ENCODE results near the gene PHC3.

PHC3 gene

DNA sequence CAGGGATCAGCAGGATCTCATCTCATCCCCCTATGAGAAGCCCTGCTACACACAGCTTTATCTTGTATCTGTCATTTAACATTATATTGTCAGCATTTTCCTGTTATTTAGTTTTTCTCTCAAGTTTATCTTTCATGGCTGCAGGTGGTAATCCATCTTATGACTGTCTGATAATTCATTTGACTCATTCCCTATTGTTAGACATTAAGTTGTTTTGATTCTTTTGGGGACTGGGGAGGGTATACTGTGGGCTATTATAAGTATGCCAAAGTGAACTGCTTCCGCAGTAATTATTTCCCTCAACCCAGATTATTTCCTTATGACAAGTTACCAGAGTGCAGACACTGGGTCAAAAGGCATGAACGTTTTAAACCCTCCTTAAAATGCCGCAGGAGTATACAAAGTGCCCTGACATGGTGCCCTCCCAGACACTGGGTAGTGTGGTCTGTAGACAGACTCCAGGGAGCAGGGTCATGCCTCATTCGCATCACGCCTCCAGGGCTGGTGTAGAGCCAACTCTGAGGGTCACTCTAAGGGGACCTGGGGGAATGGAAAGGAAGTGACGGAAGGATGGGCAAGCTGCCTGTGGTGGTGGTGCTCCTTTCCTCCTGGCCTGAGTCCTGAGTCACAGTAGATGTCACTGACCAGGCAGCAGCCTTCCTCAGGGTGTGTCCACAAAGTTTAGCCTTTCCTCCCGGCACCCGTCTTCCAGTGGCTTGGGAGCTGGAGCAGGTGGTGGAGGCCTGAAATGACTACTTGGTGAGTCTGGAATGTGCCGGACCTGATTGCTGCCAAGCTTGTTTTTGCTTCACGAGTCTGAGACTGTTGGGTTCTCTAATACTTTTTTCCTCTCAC is 132.2 kb downstream of the PHC3 start:
- no peak for DNase-seq
- Histone ChIP-seq H3K4me3 (ENCODE audit: low read depth, low read length) (no peak overlapping the region), H3K9me3 (ENCODE audit: severe bottlenecking) (no peaks in the 10 kb centered on the region), H3K36me3 (no peaks in the 10 kb centered on the region), H3K27ac (no peak overlapping the region), H3K27me3 (ENCODE audit: insufficient read depth, low read depth, severe bottlenecking) (no peaks in the 10 kb centered on the region)
- TF ChIP-seq, protein P1, sequence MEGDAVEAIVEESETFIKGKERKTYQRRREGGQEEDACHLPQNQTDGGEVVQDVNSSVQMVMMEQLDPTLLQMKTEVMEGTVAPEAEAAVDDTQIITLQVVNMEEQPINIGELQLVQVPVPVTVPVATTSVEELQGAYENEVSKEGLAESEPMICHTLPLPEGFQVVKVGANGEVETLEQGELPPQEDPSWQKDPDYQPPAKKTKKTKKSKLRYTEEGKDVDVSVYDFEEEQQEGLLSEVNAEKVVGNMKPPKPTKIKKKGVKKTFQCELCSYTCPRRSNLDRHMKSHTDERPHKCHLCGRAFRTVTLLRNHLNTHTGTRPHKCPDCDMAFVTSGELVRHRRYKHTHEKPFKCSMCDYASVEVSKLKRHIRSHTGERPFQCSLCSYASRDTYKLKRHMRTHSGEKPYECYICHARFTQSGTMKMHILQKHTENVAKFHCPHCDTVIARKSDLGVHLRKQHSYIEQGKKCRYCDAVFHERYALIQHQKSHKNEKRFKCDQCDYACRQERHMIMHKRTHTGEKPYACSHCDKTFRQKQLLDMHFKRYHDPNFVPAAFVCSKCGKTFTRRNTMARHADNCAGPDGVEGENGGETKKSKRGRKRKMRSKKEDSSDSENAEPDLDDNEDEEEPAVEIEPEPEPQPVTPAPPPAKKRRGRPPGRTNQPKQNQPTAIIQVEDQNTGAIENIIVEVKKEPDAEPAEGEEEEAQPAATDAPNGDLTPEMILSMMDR (IDR thresholded peaks at IDR 0.05; ENCODE audit: low read depth, low read length), result no peak

DNA sequence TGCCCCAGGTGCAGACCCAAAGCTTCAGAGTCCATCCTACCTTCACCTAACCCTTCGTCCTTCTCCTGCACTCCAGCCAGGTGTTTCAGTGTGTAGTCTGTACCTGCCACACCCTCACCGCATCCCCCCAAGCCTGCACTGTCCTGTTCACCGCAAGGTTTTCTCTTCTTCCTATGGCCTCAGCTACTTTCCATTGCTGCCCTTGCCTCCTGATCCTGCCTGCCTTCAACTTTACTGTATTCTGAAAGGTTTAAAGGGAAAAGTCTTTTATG is 134.5 kb downstream of the PHC3 start:
- H3K4me3 ChIP-seq (ENCODE audit: low read depth, low read length), result no peak overlapping the region
- H3K9me3 ChIP-seq (ENCODE audit: severe bottlenecking), result no peaks in the 10 kb centered on the region
- no peak for DNase-seq
- H3K27me3 ChIP-seq (ENCODE audit: insufficient read depth, low read depth, severe bottlenecking), result no peaks in the 10 kb centered on the region
- no peak overlapping the region for H3K27ac ChIP-seq
- TF ChIP-seq, protein P1 (IDR thresholded peaks at IDR 0.05; ENCODE audit: low read depth, low read length), result no peak
- H3K36me3 ChIP-seq, result no peaks in the 10 kb centered on the region

DNA sequence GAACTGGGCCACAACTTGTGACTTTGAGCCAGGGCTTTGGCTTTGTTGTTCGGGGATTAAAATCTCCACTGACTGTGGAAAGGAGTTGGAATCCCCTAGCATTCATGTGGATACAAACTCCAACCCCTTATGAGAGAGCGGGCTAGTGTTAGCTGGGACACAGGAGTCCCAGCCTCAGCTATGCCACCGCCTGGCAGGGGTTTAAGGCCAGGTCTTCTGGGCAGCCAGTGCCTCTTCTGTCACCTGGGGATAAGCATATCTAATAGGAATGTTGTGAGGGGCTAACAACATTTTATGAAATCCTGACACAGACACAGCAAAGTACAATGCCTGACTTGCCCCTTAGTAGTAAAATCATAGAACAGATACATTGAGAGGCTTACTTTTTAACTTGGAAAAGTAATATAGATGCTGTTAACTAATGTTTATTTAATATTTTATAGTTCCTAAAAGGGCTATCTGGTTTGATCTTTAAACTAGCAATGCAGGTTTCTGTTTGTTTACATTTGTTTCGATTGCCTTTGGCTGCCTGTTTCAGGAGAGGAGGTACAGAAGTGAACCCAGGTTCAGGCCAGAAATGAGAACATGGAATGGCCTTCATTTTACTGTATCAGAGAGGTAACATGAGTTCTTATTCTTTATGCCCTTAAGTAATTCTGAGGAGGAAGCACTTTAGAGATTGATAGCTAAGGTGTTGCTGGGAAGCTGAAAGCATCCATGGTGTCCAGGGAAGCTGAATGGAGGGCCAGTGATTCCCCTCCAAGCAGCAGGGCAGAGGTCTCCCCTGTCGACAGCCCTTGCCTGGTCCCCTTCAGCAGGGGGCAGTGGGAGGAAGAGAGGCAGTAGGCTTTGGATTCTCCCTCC is 135.0 kb downstream of the PHC3 start:
- Histone ChIP-seq H3K4me3 (ENCODE audit: low read depth, low read length) (no peak overlapping the region), H3K27me3 (ENCODE audit: insufficient read depth, low read depth, severe bottlenecking) (no peaks in the 10 kb centered on the region), H3K27ac (no peak overlapping the region), H3K9me3 (ENCODE audit: severe bottlenecking) (no peaks in the 10 kb centered on the region), H3K36me3 (no peaks in the 10 kb centered on the region)
- TF ChIP-seq, protein P1 (IDR thresholded peaks at IDR 0.05; ENCODE audit: low read depth, low read length), result no peak
- DNase-seq, result no peak

DNA sequence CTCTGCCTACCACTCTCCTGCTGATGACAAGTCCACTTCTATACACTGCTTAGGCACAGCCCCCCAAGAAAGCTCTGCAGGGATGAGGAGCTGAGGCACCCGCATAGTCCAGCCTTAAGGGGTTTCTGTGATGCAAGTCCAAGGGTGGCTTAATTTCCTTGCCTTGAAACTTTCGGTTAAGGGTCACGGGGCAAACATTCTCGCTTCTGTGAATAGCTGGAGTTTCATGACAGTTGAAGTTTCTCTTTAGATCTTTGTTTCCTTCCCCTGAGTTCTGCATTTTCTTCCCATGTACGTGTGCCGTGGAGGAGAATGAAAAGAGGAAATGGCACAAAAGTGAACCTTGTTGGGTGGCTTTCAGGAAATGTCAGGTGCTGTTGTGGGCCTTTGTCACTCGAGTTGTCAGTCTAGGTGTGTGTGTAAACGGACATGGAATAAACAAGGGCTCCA is 136.7 kb downstream of the PHC3 start:
- Histone ChIP-seq H3K27ac (no peak overlapping the region), H3K4me3 (ENCODE audit: low read depth, low read length) (no peak overlapping the region), H3K9me3 (ENCODE audit: severe bottlenecking) (no peaks in the 10 kb centered on the region), H3K36me3 (no peaks in the 10 kb centered on the region), H3K27me3 (ENCODE audit: insufficient read depth, low read depth, severe bottlenecking) (no peaks in the 10 kb centered on the region)
- TF ChIP-seq, protein P1 (IDR thresholded peaks at IDR 0.05; ENCODE audit: low read depth, low read length), result no peak
- no peak for DNase-seq

DNA sequence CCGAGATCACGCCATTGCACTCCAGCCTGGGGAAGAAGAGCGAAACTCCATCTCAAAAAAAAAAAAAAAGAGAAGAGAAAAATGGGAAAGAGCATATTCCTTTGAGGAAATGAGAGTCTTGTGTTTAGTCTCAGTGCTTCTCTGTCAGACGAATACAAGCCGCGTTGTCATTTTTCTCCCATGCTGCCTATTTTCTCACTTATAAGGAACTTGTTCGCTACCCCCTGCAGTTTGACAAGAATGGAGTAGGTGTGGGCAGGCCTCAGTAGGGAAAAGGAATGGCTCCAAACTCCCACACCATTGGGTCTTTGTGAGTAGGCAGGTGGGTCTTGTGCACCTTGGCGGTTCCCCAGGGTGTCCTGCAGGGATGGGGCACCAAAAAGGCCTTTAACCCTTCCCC is 137.3 kb downstream of the PHC3 start:
- TF ChIP-seq, protein P1 (IDR thresholded peaks at IDR 0.05; ENCODE audit: low read depth, low read length), result no peak
- Histone ChIP-seq H3K36me3 (no peaks in the 10 kb centered on the region), H3K27ac (no peak overlapping the region), H3K27me3 (ENCODE audit: insufficient read depth, low read depth, severe bottlenecking) (no peaks in the 10 kb centered on the region), H3K9me3 (ENCODE audit: severe bottlenecking) (no peaks in the 10 kb centered on the region), H3K4me3 (ENCODE audit: low read depth, low read length) (no peak overlapping the region)
- no peak for DNase-seq

All from WERI-Rb-1 (cell line).